Suppressor macrophage (primary cell): Measurements from ENCODE around the gene MAP3K8.
"Not testable (repeated sequence)": the region's sequence is repeated elsewhere in the genome, so short reads cannot be mapped to it uniquely, and the experiment has no call there.

Experiments
- DNase-seq, 4 experiments: peaks; one replicate each; pipeline ENCODE4 v3.0.0-alpha.2; 2020 to 2022

The MAP3K8 gene

GRCh38 chr10:30422981-30423654 is 10.9 kb upstream of the MAP3K8 start:
- DNase-seq, result peak; percentile 79 to 87 (median 84)

DNA sequence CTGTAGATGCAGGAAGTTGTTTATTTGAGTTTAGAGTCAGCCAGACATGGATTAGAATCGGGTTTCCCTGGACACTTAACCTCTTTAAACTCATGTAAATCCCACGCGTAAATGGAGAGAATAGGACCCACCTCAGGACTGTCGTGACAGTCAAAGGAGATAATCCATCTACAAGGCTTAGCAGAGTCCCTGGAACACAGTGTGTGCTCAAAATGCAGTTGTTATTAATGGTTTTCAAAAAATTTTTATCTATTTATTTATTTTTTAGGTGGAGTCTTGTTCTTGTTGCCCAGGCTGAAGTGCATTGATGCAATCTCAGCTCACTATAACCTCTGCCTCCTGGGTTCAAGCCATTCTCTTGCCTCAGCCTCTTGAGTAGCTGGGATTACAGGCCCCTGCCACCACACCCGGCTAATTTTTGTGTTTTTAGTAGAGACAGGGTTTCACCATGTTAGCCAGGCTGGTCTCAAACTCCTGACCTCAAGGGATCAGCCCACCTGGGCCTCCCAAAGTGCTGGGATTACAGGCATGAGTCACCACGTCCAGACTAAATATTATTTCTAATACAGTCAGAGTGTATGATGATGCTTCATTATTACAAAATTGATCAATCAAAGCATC is 10.2 kb upstream of the MAP3K8 start:
- not testable (repeated sequence) for DNase-seq

GRCh38 chr10:30425336-30426075 is 8.5 kb upstream of the MAP3K8 start:
- DNase-seq, result no peak

DNA sequence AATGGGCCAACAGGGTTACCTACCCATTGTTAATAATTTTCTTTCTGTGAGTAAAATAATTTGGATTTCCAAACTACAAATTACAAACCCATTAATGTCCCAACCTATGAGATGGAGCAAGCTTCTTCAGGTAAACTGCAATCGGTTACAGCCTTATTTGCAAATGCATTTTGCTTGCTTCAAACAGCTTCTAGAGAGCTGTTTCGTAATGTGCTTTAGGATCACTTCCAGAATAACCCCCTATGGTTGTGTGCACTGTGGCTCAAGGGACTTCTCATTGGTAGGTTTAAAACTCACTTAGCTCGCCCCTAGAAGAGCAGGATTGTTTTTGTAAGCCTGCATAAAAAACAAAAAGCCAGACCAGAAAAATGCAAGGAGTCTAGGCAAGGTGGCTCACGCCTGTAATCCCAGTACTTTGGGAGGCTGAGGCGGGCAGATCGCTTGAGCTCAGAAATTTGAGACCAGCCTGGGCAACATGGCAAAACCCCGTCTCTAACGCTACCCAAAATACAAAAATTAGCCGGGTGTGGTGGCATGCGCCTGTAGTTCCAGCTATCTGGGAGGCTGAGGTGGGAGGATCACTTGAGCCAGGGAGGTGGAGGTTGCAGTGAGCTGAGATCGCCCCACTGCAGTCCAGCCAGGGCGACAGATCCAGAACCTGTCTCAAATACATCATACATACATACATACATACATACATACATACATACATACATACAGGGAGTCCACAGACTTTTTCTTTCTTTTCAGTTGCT is 3.3 kb upstream of the MAP3K8 start:
- no peak for DNase-seq

DNA sequence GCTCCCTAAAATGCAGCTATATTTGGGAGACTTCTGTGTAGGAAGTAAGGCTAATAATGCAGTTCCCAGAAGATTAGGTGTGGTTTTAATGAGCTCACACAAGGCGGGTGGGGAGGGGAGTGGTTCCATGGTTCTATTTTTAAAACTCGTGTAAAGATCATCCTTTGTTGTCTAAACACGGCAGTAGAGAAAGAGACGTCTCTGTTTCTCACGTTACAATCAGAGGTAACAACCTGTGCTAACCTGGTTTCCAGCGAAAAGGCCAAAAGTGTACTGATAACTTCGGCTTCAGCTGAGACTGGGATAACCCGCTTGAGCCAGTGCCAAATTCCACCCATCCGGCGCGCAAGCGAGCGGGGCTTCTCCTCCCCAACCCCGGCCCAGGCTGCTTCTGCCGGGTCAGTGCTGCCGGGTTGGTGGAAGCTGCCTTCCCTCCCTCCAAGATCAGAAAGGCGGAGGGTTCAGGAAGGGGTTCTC is 2.5 kb upstream of the MAP3K8 start:
- DNase-seq, result peak in 1 of 4 experiments; percentile 39

- peak in 1 of 4 experiments; percentile 37 for DNase-seq
These were observed 1.2 kb upstream of the MAP3K8 start for GRCh38 chr10:30432622-30433305.

GRCh38 chr10:30433306-30433729 is 666 bp upstream of the MAP3K8 start:
- DNase-seq, result peak; percentile 75 to 85 (median 78)

DNA sequence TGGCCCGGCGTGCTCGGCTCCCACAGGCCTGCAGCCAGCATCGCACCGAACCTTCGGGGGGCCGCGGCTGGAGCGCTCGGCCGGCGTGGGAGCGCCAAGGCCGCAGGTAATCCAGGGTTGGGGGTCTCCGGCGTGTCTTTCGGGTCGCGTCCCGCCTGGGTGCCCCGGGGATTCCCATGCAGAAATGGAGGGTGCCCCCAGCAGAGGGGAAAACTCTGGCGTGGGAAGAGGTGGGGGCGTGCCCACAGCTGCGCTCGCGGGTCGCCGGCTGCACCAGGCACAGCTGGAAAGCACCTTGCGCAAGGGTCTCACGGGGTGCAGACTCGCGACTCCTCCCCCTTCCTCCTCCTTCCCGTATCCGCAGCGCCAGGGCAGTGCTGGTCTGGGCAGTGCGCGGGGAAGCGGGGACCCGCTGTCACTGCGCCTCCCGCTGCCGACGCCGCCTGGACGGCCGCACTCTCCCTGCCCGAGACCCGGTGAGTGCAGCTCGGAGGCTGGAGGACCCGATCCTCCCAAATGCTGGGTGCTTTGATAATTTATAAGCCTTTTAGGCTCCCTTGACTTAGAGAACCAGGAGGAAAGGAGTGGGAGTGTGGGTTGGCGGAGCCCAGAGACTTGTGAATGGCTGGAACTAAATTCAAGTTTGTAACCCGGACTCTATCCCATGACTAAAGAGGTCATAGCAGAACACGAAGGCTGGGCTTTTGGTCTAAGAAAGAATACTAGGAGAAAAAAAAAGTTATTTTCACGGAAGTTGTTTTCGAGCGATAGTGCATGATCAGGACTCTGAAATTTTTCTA is 489 bp downstream of the MAP3K8 start:
- peak; percentile 96 to 98 (median 98) for DNase-seq

- DNase-seq, result peak; percentile 39 to 56 (median 54)
These were observed 1.1 kb downstream of the MAP3K8 start for GRCh38 chr10:30435073-30435422.

DNA sequence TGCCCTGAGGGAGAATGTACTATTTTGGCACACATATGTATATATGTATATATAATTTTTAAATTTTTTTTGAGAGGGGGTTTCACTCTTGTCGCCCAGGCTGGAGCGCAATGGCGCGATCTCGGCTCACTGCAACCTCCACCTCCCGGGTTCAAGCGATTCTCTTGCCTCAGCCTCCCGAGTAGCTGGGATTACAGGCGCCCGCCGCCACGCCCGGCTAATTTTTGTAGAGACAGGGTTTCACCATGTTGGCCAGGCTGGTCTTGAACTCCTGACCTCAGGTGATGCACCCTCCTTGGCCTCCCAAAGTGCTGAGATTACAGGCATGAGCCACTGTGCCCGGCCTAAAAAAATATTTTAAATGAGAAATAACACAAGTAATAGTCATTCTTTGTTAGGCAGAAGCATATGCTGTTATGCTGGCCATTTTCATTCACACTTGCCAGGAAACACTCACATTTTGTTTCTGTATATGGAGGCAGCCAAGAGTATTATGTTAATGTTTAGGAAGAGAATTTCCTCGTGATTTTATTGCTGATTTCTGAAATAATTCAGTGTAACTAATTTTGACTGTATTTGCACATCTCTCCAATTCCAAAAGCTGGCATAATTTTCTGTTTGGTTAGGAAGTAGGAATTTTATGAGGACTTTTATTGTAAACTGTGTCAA is 1.6 kb downstream of the MAP3K8 start:
- not testable (repeated sequence) for DNase-seq

DNA sequence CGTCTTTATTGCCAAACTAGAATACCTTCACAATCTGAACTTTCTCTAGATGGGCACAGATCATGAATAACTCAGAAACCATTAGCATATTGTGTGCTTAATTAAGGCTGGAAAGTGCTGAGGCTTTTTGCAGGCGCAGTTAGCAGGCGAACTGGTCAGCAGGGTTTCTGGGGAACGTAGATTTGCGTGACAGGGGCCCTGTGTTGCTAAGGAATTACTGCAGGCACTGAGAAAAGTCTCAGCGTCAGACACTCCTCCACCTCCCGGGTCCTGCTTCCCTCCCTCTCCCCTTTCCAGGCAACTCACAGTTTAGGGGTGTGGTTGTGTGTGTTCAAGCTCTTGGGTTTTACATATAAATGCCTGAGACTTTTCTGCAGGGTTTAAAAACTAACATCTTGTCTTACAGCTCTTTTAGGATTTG is 2.2 kb downstream of the MAP3K8 start:
- peak; percentile 78 to 85 (median 82) for DNase-seq

DNA sequence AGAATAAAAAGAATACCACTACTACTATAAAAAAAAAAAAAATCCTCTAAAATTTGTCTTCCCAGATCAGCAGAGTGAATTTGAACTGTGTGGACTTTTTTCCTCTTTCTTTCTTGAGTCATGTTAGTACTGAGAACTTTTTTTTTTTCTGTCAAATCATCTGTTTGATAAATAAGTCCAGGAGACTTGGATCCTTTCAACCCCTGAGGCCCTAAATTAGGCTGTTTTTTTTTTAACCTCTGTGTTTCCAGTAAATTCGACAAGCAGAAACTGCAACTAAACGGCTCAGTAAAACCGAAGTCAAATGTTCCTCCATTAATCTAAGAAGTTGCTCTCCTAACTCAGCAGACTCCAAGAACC is 2.7 kb downstream of the MAP3K8 start:
- DNase-seq, result no peak

DNA sequence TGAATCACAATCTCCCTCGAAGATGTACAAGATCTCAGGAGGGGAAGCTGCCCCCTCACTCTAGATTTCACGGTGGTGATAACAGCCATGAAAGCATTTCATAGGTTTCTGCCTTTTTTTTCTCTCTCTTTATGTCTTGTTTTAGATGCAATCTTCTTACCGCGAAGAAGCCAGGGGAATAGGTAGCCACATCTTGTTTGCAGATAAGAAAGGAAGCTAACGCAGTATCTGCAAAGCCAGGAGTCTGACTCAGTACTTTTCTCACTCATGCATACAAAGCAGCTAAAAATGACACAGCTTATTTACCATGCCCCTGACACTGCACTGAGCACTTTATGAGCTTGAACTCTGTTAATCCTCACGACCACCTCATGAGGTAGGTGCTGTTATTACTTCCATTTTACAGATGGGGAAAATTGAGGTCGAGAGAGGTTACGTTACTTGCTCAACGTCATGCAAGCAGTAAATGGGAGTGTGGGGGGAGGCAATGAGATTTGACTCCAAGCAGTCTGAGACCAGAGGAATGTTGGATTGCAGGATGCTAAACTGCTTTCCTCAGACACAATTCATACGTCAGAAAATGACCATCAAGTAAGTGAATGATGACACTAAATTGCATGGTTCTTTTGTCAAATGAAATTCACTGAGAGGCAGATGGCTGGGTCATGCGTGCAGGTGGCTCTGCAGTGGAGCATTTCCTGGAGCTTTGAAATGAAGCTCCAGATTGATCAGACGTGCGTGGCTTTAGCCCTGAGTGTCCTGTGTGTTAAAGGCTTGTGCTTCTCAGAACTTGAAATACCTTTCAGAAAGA is 3.3 kb downstream of the MAP3K8 start:
- no peak for DNase-seq

DNA sequence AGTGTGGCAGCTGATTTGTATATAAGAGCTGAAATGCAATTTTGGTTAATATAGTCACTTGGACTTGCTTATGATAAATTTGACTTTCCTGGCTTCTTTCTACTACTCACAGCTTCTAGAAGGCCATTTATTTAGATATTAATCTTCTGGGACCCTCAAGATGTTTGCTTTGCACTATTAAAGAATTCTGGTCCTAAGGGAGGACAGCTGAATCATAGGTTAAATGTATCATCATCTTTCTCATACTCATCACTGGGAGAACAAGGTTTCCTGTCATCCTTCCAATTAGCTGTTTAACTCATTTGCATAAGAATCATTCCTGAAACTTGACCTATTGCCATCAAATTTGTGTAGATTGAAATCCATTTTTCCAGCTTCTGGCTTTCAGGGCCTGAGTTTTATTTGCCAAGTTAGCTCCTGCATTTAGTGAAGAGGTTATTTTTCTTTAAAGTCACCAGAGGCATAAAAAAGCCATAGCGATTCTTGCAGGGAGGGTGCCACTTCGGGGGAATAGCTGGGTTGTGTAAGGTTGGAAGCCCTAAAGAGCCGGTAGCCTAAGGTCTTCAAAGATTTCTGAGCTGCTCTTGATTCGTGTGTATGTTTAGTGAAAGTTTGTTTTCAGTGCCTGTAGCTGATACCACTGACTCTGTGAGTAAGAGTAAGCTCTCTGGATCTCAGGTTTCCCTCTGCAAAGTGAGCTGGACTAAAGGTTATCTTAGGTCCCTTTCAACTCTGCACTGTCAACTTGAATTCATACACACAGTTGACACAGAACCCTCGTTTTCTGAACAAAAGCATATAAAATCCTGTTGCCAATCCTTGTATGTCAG is 4.3 kb downstream of the MAP3K8 start:
- DNase-seq, result no peak

DNA sequence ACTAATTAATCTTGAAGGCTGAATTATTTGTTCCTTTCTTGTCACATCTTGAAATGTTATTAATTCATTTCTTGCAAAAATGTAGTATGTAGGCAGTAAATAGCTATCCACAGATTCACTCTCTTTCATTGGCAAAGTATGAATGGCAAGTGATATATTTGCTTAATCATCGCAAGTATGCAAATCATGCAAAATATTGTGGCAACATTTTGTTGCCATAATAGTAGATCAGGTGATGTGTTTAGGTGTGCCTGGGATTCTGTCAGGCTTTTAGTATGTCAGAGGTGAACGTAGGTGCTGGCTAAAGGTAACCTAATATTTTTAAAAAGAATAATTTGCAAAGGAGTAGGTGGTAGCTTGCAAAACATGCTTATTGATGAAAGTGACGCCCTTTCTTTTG is 5.9 kb downstream of the MAP3K8 start:
- DNase-seq, result no peak

- DNase-seq, result no peak
These were observed 8.1 kb downstream of the MAP3K8 start for GRCh38 chr10:30442019-30442606.

DNA sequence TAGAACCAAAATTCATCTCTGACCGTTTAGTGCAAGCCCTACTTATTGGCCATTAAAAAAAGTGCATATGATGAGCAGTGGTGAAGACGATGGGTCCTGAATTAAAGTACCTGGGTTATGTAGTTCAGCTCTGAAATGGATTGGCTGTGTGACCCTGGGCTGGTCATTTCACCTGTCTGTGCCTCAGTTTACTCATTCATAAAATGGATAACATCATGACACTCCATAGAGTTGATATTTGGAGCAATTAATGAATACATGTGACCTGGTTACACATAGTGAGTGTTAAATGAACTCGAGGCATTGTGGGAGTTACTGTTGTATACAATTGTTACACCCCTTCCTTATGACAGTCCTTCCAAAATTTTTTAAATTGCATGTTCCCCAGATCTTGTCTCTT is 9.1 kb downstream of the MAP3K8 start:
- no peak for DNase-seq

- DNase-seq, result peak in 3 of 4 experiments; percentile 33 to 73 (median 59)
These were observed 11.7 kb downstream of the MAP3K8 start for GRCh38 chr10:30445711-30446110.
